Measurements from ENCODE around the gene IRGQ. TPM values are rescaled to one million over a fixed set of nuclear protein-coding genes. Genes with fewer than 3 reads are reported as not detected.

The IRGQ gene
- total RNA-seq, 1 donor from 2014 or later: 58.3 TPM

- DNase-seq (ENCODE audit: extremely low read depth, low read depth, low spot score): peak; percentile 89
Measured at GRCh38 chr19:43575156-43575950, 20.6 kb downstream of the IRGQ start, which contains the start of the genes PINLYP and XRCC1. TSS of gene PINLYP (plus strand) at chr19:43575801. CDS start at chr19:43577192, 1,391 bp downstream. TSS of gene XRCC1 (minus strand) at chr19:43575527. CDS start at chr19:43575458, 69 bp downstream.

- DNase-seq (ENCODE audit: extremely low read depth, low read depth, low spot score): no peak
Measured at GRCh38 chr19:43574424-43575155, 21.3 kb downstream of the IRGQ start.

- DNase-seq (ENCODE audit: extremely low read depth, low read depth, low spot score): no peak
Measured at GRCh38 chr19:43572171-43572588, 23.8 kb downstream of the IRGQ start.

GRCh38 chr19:43570174-43570791 is 25.7 kb downstream of the IRGQ start:
- no peak for DNase-seq (ENCODE audit: extremely low read depth, low read depth, low spot score)

- DNase-seq (ENCODE audit: extremely low read depth, low read depth, low spot score): no peak
Measured at GRCh38 chr19:43569657-43570056, 26.3 kb downstream of the IRGQ start.

GRCh38 chr19:43564800-43565199 is 31.1 kb downstream of the IRGQ start:
- DNase-seq (ENCODE audit: extremely low read depth, low read depth, low spot score): no peak

- no peak for DNase-seq (ENCODE audit: extremely low read depth, low read depth, low spot score)
Measured at GRCh38 chr19:43563816-43564457, 32.0 kb downstream of the IRGQ start.

- DNase-seq (ENCODE audit: extremely low read depth, low read depth, low spot score): no peak
Measured at GRCh38 chr19:43562698-43563241, 33.2 kb downstream of the IRGQ start.

- no peak for DNase-seq (ENCODE audit: extremely low read depth, low read depth, low spot score)
Measured at GRCh38 chr19:43562226-43562697, 33.7 kb downstream of the IRGQ start.

- no peak for DNase-seq (ENCODE audit: extremely low read depth, low read depth, low spot score)
Measured at GRCh38 chr19:43561139-43561970, 34.6 kb downstream of the IRGQ start.

- DNase-seq (ENCODE audit: extremely low read depth, low read depth, low spot score): no peak
Measured at GRCh38 chr19:43560687-43561086, 35.2 kb downstream of the IRGQ start.

GRCh38 chr19:43555185-43555770 is 40.7 kb downstream of the IRGQ start:
- DNase-seq (ENCODE audit: extremely low read depth, low read depth, low spot score): peak; percentile 16

GRCh38 chr19:43554317-43554895 is 41.5 kb downstream of the IRGQ start:
- DNase-seq (ENCODE audit: extremely low read depth, low read depth, low spot score): no peak

- DNase-seq (ENCODE audit: extremely low read depth, low read depth, low spot score): no peak
Measured at GRCh38 chr19:43553656-43554055, 42.3 kb downstream of the IRGQ start.

- no peak for DNase-seq (ENCODE audit: extremely low read depth, low read depth, low spot score)
Measured at GRCh38 chr19:43552616-43553015, 43.3 kb downstream of the IRGQ start.

GRCh38 chr19:43552198-43552450 is 43.8 kb downstream of the IRGQ start:
- no peak for DNase-seq (ENCODE audit: extremely low read depth, low read depth, low spot score)

- no peak for DNase-seq (ENCODE audit: extremely low read depth, low read depth, low spot score)
Measured at GRCh38 chr19:43551399-43552197, 44.3 kb downstream of the IRGQ start.

- DNase-seq (ENCODE audit: extremely low read depth, low read depth, low spot score): no peak
Measured at GRCh38 chr19:43548706-43549105, 47.2 kb downstream of the IRGQ start.
